Mesendoderm (in vitro differentiated cells): Measurements from ENCODE around the gene FGF7.
"Not testable (repeated sequence)": the region's sequence is repeated elsewhere in the genome, so short reads cannot be mapped to it uniquely, and the experiment has no call there.

Experiments
- DNase-seq: peaks from one replicate; pipeline ENCODE4 v3.0.0; 2013
- H2AK5ac ChIP-seq: 2 replicates; pipeline ENCODE4 v1.6.1; 2013; ENCODE audit warnings: low read length, inconsistent platforms
- H2BK120ac ChIP-seq: 2 replicates; pipeline ENCODE4 v1.6.1; 2013; ENCODE audit warnings: low read depth, mild to moderate bottlenecking, low read length, moderate library complexity, mixed read lengths
- H2BK15ac ChIP-seq: replicated peaks from 2 replicates; pipeline ENCODE4 v1.6.1; 2013; ENCODE audit warnings: low read depth, mild to moderate bottlenecking, moderate library complexity
- H2BK5ac ChIP-seq: 2 replicates; pipeline ENCODE4 v1.6.1; 2013; ENCODE audit warnings: low read length, inconsistent platforms
- H3K18ac ChIP-seq: 2 replicates; pipeline ENCODE4 v1.6.1; 2013; ENCODE audit warnings: mild to moderate bottlenecking, low read length, mixed read lengths
- H3K23ac ChIP-seq: one replicate; pipeline ENCODE4 v1.6.1; 2013; ENCODE audit warnings: low read length
- H3K27ac ChIP-seq: 2 replicates; pipeline ENCODE4 v1.5.1; 2013; ENCODE audit warnings: low read depth, mild to moderate bottlenecking, inconsistent platforms, low read length, moderate library complexity
- H3K27me3 ChIP-seq: 2 replicates; pipeline ENCODE4 v1.6.1; 2013; ENCODE audit warnings: low read length, control low read depth, mild to moderate bottlenecking, inconsistent platforms; ENCODE audit not compliant: insufficient read depth, poor library complexity
- H3K36me3 ChIP-seq: 2 replicates; pipeline ENCODE4 v1.6.1; 2013; ENCODE audit warnings: low read length, inconsistent platforms; ENCODE audit not compliant: control insufficient read depth, insufficient read depth
- H3K4ac ChIP-seq: one replicate; pipeline ENCODE4 v1.6.1; 2013; ENCODE audit warnings: low read depth, mild to moderate bottlenecking, low read length, moderate library complexity
- H3K4me1 ChIP-seq: 2 replicates; pipeline ENCODE4 v1.6.1; 2013; ENCODE audit warnings: low read depth, low read length, inconsistent platforms; ENCODE audit not compliant: control insufficient read depth
- H3K4me2 ChIP-seq: 2 replicates; pipeline ENCODE4 v1.6.1; 2013; ENCODE audit warnings: low read length
- H3K4me3 ChIP-seq: 2 replicates; pipeline ENCODE4 v1.5.1; 2013; ENCODE audit warnings: mild to moderate bottlenecking, low read length
- H3K56ac ChIP-seq: one replicate; pipeline ENCODE4 v1.6.1; 2013; ENCODE audit warnings: low read length
- H3K79me1 ChIP-seq: 2 replicates; pipeline ENCODE4 v1.6.1; 2013; ENCODE audit warnings: low read length, inconsistent platforms
- H3K79me2 ChIP-seq: 2 replicates; pipeline ENCODE4 v1.6.1; 2013; ENCODE audit warnings: mild to moderate bottlenecking, low read length; ENCODE audit not compliant: control insufficient read depth, insufficient read depth
- H3K9ac ChIP-seq: 2 replicates; pipeline ENCODE4 v1.6.1; 2013; ENCODE audit warnings: low read length, inconsistent platforms
- H4K5ac ChIP-seq: one replicate; pipeline ENCODE4 v1.6.1; 2013; ENCODE audit warnings: low read length
- H4K8ac ChIP-seq: one replicate; pipeline ENCODE4 v1.6.1; 2013; ENCODE audit warnings: low read depth, mild to moderate bottlenecking, control low read depth, low read length, moderate library complexity
- WGBS: extraction: QIAGEN DNeasy Blood & Tissue Kit; methylation state at CpG from one replicate; pipeline ENCODE4 v1.1.7; 2013; ENCODE audit warnings: low lambda C conversion rate, missing lambda C conversion rate; ENCODE audit not compliant: insufficient coverage; ENCODE audit errors: extremely low coverage; 5-methylcytosine and 5-hydroxymethylcytosine counted together

Gene FGF7

GRCh38 chr15:49464522-49464921 is 41.5 kb downstream of the FGF7 start:
- no peak overlapping the region for H3K56ac ChIP-seq
- no peak overlapping the region for H4K5ac ChIP-seq
- no peak overlapping the region for H2BK5ac ChIP-seq
- no peak overlapping the region for H3K9ac ChIP-seq
- no peak overlapping the region for H3K4me3 ChIP-seq
- H3K36me3 ChIP-seq, result no peaks in the 10 kb centered on the region
- H2AK5ac ChIP-seq, result no peak overlapping the region
- WGBS, result no CpG with 5 or more reads among the region's 3 CpGs
- no peaks in the 10 kb centered on the region for H3K27me3 ChIP-seq
- no peak overlapping the region for H3K23ac ChIP-seq
- H3K79me2 ChIP-seq, result no peaks in the 10 kb centered on the region
- no peak overlapping the region for H3K27ac ChIP-seq
- H3K18ac ChIP-seq, result no peak overlapping the region
- H3K4ac ChIP-seq, result no peak overlapping the region
- DNase-seq, result no peak
- no peak overlapping the region for H3K4me2 ChIP-seq
- H3K4me1 ChIP-seq, result no peaks in the 10 kb centered on the region
- no peaks in the 10 kb centered on the region for H3K79me1 ChIP-seq
- no peak overlapping the region for H2BK15ac ChIP-seq
- H2BK120ac ChIP-seq, result no peak overlapping the region
- H4K8ac ChIP-seq, result no peak overlapping the region

GRCh38 chr15:49466119-49466518 is 43.1 kb downstream of the FGF7 start:
- H3K23ac ChIP-seq, result no peak overlapping the region
- no peak overlapping the region for H3K4me2 ChIP-seq
- H3K18ac ChIP-seq, result no peak overlapping the region
- DNase-seq, result no peak
- no peak overlapping the region for H3K27ac ChIP-seq
- H2AK5ac ChIP-seq, result no peak overlapping the region
- H4K5ac ChIP-seq, result no peak overlapping the region
- H3K4ac ChIP-seq, result no peak overlapping the region
- no peaks in the 10 kb centered on the region for H3K27me3 ChIP-seq
- H3K79me2 ChIP-seq, result no peaks in the 10 kb centered on the region
- H3K4me3 ChIP-seq, result no peak overlapping the region
- no peaks in the 10 kb centered on the region for H3K36me3 ChIP-seq
- no peak overlapping the region for H2BK5ac ChIP-seq
- no peaks in the 10 kb centered on the region for H3K4me1 ChIP-seq
- H3K9ac ChIP-seq, result no peak overlapping the region
- no peak overlapping the region for H2BK120ac ChIP-seq
- no peak overlapping the region for H2BK15ac ChIP-seq
- no peak overlapping the region for H3K56ac ChIP-seq
- no peaks in the 10 kb centered on the region for H3K79me1 ChIP-seq
- no peak overlapping the region for H4K8ac ChIP-seq
- WGBS, result no CpG with 5 or more reads among the region's 1 CpG

- Histone ChIP-seq H3K36me3 (no peaks in the 10 kb centered on the region), H3K79me1 (no peaks in the 10 kb centered on the region), H3K18ac (no peak overlapping the region), H3K4me2 (no peak overlapping the region), H3K79me2 (no peaks in the 10 kb centered on the region), H3K27ac (no peak overlapping the region), H3K27me3 (no peaks in the 10 kb centered on the region), H3K56ac (no peak overlapping the region), H2BK5ac (no peak overlapping the region), H2BK15ac (no peak overlapping the region), H3K4ac (no peak overlapping the region), H4K5ac (no peak overlapping the region), H3K9ac (no peak overlapping the region), H3K23ac (no peak overlapping the region), H2BK120ac (no peak overlapping the region), H3K4me3 (no peak overlapping the region), H4K8ac (no peak overlapping the region), H2AK5ac (no peak overlapping the region), H3K4me1 (no peaks in the 10 kb centered on the region)
- DNase-seq, result no peak
- no CpG with 5 or more reads among the region's 3 CpGs for WGBS
Observed at GRCh38 chr15:49467746-49468480, 44.9 kb downstream of the FGF7 start.

- H3K27ac ChIP-seq, result no peak overlapping the region
- no peaks in the 10 kb centered on the region for H3K79me1 ChIP-seq
- no peak overlapping the region for H3K18ac ChIP-seq
- H4K8ac ChIP-seq, result no peak overlapping the region
- H2BK15ac ChIP-seq, result no peak overlapping the region
- H3K4ac ChIP-seq, result no peak overlapping the region
- no peaks in the 10 kb centered on the region for H3K27me3 ChIP-seq
- no peak overlapping the region for H3K4me3 ChIP-seq
- H3K4me1 ChIP-seq, result no peaks in the 10 kb centered on the region
- no peak overlapping the region for H3K4me2 ChIP-seq
- no peak overlapping the region for H3K23ac ChIP-seq
- H3K79me2 ChIP-seq, result no peaks in the 10 kb centered on the region
- no peak for DNase-seq
- no peaks in the 10 kb centered on the region for H3K36me3 ChIP-seq
- no peak overlapping the region for H3K9ac ChIP-seq
- WGBS, result no CpG with 5 or more reads among the region's 2 CpGs
- H3K56ac ChIP-seq, result no peak overlapping the region
- H2BK120ac ChIP-seq, result no peak overlapping the region
- no peak overlapping the region for H2AK5ac ChIP-seq
- no peak overlapping the region for H2BK5ac ChIP-seq
- no peak overlapping the region for H4K5ac ChIP-seq
Observed at GRCh38 chr15:49468481-49468839, 45.4 kb downstream of the FGF7 start.

GRCh38 chr15:49471248-49471647 is 48.2 kb downstream of the FGF7 start:
- H3K23ac ChIP-seq, H2BK15ac ChIP-seq, H2BK5ac ChIP-seq, H2AK5ac ChIP-seq, H3K79me1 ChIP-seq, H3K27me3 ChIP-seq, H3K4ac ChIP-seq, H3K9ac ChIP-seq, H3K18ac ChIP-seq, H4K5ac ChIP-seq, H2BK120ac ChIP-seq, H3K56ac ChIP-seq, H3K36me3 ChIP-seq, H3K79me2 ChIP-seq, H3K27ac ChIP-seq, H3K4me2 ChIP-seq, H4K8ac ChIP-seq, H3K4me1 ChIP-seq, H3K4me3 ChIP-seq: not testable (repeated sequence)
- WGBS, result no CpG with 5 or more reads among the region's 4 CpGs
- peak; percentile 49 for DNase-seq

DNA sequence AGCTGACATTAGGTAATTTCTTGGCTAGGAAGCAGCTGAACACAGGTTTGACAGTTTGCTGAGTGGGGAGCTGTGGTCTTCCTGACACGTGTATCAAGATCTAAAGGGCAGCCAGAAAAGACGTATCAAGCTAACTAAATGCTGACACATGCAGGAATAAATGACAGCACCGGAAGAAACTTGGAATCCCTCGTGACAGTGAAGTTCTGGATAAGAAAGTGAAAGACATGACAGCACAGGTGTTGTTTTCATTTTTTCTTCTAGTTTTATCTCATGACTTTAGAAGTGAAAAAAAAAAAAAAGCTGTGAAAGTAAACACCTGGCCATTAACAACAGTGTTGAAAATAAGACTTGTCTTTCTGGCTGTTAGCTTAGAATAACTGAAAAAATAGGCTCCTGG is 48.7 kb downstream of the FGF7 start:
- Histone ChIP-seq H3K4ac (peak overlapping the region; percentile 16), H4K5ac (no peak overlapping the region), H3K79me2 (no peaks in the 10 kb centered on the region), H4K8ac (no peak overlapping the region), H3K4me1 (no peaks in the 10 kb centered on the region), H3K27ac (no peak overlapping the region), H2BK15ac (no peak overlapping the region), H3K56ac (no peak overlapping the region), H3K18ac (no peak overlapping the region), H3K79me1 (no peaks in the 10 kb centered on the region), H3K4me3 (no peak overlapping the region), H3K9ac (no peak overlapping the region), H3K36me3 (no peaks in the 10 kb centered on the region), H3K4me2 (no peak overlapping the region), H2BK5ac (no peak overlapping the region), H2AK5ac (no peak overlapping the region), H3K27me3 (no peaks in the 10 kb centered on the region), H3K23ac (no peak overlapping the region), H2BK120ac (no peak overlapping the region)
- WGBS, result no CpG with 5 or more reads among the region's 4 CpGs
- no peak for DNase-seq
